ENCODE results near the gene TTC21B.
"Not testable (repeated sequence)": the region's sequence is repeated elsewhere in the genome, so short reads cannot be mapped to it uniquely, and the experiment has no call there.

TTC21B gene

DNA sequence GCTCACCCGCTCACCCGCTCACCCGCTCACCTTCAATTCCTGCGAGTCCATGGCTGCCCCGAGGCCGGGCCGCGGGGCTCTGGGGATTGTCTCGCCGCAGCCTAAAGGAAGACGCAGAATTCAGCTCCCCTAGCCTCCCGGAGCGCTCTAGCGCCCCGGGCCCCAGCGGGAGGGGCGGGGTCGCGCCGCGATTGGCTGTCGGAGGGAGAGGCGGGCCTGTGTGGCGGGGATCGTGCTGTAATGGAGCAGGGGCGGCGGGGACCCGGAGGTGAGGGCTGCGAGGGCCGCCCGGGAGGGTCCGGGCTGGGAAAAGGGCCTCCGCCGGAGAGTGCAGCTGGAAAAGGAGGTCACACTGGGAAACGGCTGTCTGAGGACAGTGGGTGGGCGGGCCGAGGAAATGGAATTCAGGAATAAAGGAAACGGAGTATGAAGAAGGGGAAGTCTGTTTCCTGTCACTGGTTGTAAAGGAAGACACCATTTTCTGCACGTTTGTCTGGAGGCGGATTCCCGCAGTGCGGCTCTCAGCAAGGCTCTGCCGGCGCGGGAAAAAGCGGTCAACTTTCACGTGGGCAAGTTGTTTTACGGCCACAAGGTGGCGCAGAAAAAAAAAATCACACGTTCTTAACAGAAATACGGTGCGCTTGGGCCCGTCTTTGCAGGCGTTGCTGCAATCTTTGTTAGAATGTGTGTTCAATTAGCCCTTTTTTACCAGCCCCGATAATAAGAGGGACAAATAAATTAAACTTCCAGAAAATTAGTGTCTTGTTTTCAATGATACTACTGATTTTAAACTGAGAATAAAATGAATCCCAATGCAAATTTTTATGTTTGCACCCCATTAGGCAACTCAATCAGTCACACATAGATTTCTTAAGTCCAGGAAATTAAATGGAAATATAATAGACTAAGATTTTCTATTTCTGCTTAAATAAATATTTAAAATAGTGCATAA, at the start of gene TTC21B:
TSS of gene TTC21B (minus strand) at position 122 of the 952 bp plus-strand sequence. CDS start at position 51, 71 bp downstream.
- peak; percentile 94 for DNase-seq (ENCODE audit: low read depth)

DNA sequence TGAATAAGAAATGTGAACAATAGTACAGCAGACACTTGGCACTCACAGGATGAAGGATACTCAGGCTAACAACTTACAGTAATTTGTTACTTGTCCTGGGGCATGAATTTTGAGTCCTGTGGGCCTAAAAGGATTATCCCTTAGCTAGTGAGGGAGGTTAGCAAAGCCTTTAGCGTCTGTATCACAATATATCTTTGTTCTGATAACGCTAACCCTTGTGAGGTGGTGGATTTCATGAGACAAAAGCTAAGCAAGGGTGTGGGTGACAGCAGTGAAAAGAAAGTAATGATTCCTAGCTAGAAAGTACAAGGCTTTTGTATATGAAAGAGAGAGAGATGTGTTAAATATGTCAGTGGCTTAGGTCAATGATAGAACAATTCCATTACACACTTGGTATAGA, 46.8 kb upstream of the TTC21B start:
- no peak for DNase-seq (ENCODE audit: low read depth)

GRCh38 chr2:165990846-165991245, 37.3 kb upstream of the TTC21B start:
- DNase-seq (ENCODE audit: low read depth), result no peak

GRCh38 chr2:165989851-165990250, 36.3 kb upstream of the TTC21B start:
- no peak for DNase-seq (ENCODE audit: low read depth)

DNA sequence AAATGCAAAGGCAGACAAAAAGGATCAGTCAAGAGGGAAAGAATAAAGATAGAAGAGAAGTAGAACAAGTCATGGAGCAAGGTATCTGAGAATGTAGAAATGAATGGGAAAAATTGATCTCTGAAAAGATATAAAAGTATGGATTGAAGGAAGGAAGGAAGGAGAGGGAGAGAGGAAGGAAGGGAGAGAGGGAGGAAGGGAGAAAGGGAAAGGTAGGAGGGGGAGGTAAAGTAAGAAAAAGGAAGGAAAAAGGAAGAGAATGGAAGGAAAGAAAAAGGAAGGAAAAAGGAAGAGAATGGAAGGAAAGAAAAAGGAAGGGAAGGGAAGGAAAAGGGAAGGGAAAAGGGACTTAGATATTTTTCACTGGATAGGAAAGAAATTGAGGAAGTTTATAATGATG, 31.5 kb upstream of the TTC21B start:
- DNase-seq (ENCODE audit: low read depth), result no peak

DNA sequence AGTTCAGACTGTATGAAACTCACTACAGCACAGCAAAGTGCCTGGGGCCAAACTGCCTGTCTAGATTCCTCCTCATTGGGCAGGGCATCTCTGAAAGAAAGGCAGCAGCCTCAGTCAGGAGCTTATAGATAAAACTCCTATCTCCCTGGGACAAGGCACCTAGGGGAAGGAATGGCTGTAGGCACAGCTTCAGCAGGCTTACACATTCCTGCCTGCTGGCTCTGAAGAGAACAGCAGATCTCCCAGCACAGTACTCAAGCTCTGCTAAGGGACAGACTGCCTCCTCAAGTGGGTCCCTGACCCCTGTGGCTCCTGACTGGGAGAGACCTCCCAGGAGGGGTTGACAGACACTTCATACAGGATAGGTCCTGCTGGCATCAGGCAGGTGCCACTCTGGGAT, 18.6 kb upstream of the TTC21B start:
- DNase-seq (ENCODE audit: low read depth), result not testable (repeated sequence)

DNA sequence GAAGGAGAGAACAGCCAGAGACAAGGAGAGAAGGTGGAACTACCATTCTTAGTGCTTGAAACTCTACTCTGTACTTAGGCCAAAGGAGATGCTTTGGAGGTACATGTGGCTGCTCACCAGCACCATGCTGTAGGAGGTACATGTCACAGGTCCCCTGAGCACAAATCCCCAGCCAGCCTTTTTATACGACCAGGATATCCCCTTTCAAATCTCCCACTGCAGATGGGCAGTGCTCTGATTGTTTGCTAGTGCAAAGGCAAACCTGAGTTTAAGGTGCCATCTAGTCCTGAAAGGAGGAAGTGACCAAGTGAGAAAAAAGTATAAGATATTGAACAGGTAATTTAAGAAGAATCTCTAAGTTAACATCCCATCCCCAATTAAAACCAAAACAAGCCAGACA, 17.1 kb upstream of the TTC21B start:
- DNase-seq (ENCODE audit: low read depth), result no peak

DNA sequence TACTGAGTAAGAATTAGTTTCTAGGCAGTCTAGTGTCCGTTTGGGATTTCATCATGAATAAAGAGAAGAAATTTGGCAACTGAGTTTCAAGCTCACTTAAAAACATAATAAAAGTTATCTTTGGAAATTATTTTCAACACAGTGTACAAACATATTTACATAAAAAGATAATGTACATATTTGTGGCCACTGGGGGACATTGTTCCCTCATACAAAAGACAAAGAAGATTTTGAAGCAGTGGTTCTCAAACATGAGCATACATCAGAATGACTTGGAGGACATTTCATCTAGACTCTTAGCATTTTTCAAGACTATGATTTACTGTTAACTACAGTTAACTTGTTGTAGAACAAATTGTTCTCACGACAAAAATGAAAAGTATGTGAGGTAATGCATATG, 15.7 kb upstream of the TTC21B start:
- peak; percentile 13 for DNase-seq (ENCODE audit: low read depth)

GRCh38 chr2:165967746-165968145, 14.2 kb upstream of the TTC21B start:
- DNase-seq (ENCODE audit: low read depth), result no peak

- DNase-seq (ENCODE audit: low read depth), result no peak
Observed at GRCh38 chr2:165961818-165962217, 8.2 kb upstream of the TTC21B start.

DNA sequence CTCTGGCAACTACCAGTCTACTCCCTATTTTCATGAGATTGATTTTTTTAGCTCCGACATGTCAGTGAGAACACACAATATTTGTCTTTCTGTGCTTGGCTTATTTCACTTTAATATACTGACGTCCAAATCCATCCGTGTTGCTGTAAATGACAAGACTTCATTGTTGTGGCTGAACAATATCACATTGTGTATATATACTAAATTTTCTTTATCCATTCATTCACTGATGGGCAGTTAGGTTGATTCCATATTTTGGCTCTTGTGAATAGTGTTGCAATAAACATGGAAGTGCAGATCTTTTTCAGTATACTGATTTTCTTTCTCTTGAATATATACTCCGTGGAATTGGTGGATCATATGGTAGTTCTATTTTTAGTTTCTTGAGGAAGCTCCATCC, 5.8 kb upstream of the TTC21B start:
- no peak for DNase-seq (ENCODE audit: low read depth)

DNA sequence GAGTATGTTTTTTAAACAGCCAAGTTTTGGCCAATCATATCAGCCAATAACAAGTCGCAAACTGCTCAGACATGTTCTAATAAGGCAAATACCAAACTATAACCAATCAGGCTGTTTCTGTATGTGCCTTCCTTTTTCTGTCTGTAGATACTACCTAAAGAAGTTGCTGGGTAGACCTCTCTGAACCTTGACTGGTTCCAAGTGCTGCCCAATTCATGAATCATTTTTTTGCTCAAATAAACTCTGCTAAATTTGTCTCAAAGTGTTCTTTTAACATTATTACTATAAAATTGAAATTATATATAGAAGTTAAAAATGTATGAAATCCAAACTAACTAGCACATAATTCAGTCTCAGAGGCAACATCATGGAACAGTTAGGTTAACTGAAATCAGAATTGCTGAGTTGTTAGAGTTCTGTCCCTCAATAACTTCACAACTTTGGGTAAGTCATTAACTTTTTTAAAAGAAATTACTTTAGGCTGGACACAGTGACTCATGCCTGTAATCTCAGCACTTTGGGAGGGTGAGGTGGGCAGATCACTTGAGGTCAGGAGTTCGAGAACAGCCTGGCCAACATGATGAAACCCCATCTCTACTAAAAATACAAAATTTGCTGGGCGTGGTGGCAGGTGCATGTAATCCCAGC, 4.9 kb upstream of the TTC21B start:
- DNase-seq (ENCODE audit: low read depth), result no peak

DNA sequence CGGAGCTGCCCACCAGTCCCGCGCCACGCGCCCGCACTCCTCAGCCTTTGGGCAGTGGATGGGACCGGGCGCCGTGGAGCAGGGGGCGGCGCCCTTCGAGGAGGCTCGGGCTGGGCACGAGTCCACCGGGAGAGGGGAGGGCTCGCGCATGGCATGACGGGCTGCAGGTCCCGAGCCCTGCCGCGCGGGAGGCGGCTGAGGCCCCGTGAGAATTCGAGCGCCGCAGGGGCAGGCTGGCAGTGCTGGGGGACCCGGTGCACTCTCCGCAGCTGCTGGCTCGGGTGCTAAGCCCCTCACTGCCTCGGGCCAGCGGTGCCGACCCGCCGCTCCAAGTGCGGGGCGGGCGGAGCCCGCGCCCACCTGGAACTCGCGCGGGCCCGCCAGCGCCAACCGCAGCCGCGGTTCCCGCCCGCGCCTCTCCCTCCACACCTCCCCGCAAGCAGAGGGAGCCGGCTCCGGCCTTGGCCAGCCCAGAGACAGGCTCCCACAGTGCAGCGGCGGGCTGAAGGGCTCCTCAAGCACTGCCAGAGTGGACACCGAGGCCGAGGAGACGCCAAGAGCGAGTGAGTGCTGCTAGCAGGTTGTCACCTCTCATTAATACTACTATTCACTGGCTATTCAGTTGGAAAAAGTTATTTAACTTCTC, 3.6 kb upstream of the TTC21B start:
- DNase-seq (ENCODE audit: low read depth), result no peak

DNA sequence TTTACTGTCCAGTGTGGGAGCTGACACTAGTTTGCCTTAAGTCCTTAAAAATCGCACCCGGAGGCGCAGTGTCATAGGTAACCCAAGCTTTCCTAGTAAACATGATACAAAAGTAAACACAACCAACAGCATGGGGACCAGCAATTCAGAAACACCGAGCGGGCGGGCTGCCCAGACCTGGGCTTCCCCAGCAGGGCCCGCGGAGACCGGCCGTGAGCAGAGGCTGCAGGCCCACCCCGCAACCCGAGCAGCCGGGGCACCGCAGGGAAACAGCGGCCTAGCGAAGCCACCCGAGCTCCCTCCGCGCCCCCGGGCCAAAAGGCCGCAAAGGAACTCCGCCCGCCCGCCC, 296 bp downstream of the TTC21B start:
- DNase-seq (ENCODE audit: low read depth), result no peak

DNA sequence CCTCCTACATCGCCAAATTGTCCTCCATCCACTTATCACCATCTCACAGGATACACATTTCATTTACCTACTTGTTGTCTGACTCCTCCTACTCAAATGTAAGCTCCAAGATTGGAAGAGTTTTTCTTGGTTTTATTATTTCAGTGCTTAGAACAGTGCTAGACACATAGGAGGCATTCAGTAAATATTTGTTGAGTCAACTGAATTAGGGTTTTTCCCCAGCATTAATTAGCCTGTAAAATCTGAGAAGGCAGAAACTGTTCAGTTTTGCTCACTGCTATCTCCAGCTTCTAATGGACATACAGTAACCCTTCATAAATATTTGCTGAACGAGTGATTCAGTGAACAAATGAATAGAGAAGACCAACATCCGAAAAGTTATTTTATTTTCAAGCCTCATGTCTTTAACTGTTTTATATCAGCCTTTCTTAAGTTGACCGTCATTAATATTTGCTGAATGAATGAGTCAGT, 800 bp downstream of the TTC21B start:
- peak; percentile 35 for DNase-seq (ENCODE audit: low read depth)

- no peak for DNase-seq (ENCODE audit: low read depth)
Observed at GRCh38 chr2:165952085-165952484, 1.5 kb downstream of the TTC21B start.

GRCh38 chr2:165950438-165950837, 3.1 kb downstream of the TTC21B start:
- no peak for DNase-seq (ENCODE audit: low read depth)

GRCh38 chr2:165941827-165942226, 11.7 kb downstream of the TTC21B start:
- no peak for DNase-seq (ENCODE audit: low read depth)

DNA sequence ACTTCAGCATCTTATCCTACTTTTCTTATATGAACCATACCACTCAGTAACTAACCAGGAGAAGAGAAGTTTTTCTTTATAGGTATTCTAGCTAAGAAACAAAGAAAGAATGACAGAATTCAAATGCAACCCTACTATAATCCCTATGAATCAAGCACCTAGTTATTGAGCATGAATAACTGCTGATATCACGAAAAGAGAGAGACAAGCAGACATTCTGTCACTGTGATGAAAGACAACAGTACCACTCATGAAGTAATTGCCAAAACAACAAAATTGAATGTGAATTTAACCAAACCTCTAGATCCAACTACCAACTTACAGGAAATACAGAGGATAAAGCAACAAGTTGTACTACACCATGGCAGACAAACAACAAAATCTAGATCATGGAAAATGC, 15.3 kb downstream of the TTC21B start:
- no peak for DNase-seq (ENCODE audit: low read depth)

- DNase-seq (ENCODE audit: low read depth), result no peak
Observed at GRCh38 chr2:165933211-165933910, 20.2 kb downstream of the TTC21B start.

- DNase-seq (ENCODE audit: low read depth), result no peak
Observed at GRCh38 chr2:165927774-165928173, 25.8 kb downstream of the TTC21B start.

DNA sequence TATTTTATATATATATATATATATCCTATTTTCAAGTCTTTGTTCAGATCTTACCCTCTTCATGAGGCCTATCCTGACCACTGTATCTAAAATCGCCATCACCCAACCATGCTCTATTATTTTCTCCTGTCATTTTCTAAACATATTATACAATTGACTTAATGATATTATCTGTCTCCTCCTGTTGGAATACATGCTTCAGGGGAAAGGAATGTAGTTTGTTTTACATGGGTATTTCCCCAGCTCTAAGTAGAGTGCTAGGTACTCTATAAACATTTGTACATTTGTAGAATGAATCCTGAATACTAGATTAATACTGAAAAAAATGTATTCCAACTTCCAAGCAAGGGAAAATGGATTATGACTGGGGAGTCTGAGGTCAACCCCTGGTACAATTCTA, 26.2 kb downstream of the TTC21B start:
- DNase-seq (ENCODE audit: low read depth), result peak; percentile 32
